HCT116 (cell line): ENCODE data around the gene CAPZB. TPM values are rescaled to one million over a fixed set of nuclear protein-coding genes. Genes with fewer than 3 reads are reported as not detected.

ENCODE experiments used
- ATAC-seq: fragments of 200-7000 bp; cut with Tn5 transposase; 2 replicates; pipeline ENCODE4 v1.9.1; 2020; ENCODE audit warnings: mild to moderate bottlenecking, moderate library complexity
- BruUV-seq: library from RNA; stranded (reverse); fragments of 400-500 nt; replicated peaks from 2 replicates; lab custom pipeline; 2021; lab: Mats Ljungman, UMichigan
- CTCF ChIA-PET: fragments of 300-600 bp; sonication (Branson Sonifier 250); formaldehyde crosslinking; loops from one replicate; lab custom pipeline; 2021; ENCODE audit warnings: antibody characterized with exemption; lab: Charles Lee
- POLR2A ChIA-PET: fragments of 300-600, 350-600 bp; sonication (Branson Sonifier 250); formaldehyde crosslinking; loops from one replicate; lab custom pipeline; 2021; ENCODE audit warnings: antibody characterized with exemption; lab: Charles Lee
- RAD21 ChIA-PET, 2 experiments: fragments of 300-600 bp; sonication (Branson Sonifier 250); formaldehyde crosslinking; loops; one replicate each; lab custom pipeline; 2023; ENCODE audit warnings: low total read pairs in 2 of 2; ENCODE audit not compliant: uncharacterized antibody in 2 of 2, unreplicated experiment in 2 of 2, low non-redundant PET in 1 of 2; lab: Charles Lee
- DNase-seq: peaks from one replicate; pipeline ENCODE4 v3.0.0-alpha.2; 2010; ENCODE audit warnings: low read depth, low spot score
- H2AFZ ChIP-seq: fragments of 200-600 bp; shearing (Covaris generic), sonication (generic); 2 replicates; pipeline ENCODE4 v1.6.1; 2017; ENCODE audit warnings: low read depth, mixed run types, mixed read lengths, antibody characterized with exemption, low read length; ENCODE audit not compliant: poor library complexity, severe bottlenecking
- H3K27ac ChIP-seq: 2 replicates; pipeline ENCODE4 v1.5.1; 2012; ENCODE audit warnings: low read depth, low read length
- H3K27me3 ChIP-seq: fragments of 200-600 bp; sonication (generic); 2 replicates; pipeline ENCODE4 v1.6.1; 2016; ENCODE audit warnings: mixed run types, low read length, mixed read lengths; ENCODE audit not compliant: insufficient read depth
- H3K36me3 ChIP-seq, 2 experiments: fragments of 200-500 bp in 1 of 2; fragments of 200-600 bp in 1 of 2; sonication (Bioruptor generic) in 1 of 2; sonication (generic) in 1 of 2; 2 replicates each; pipeline versions ENCODE4 v1.5.1 to v1.6.1; 2014 to 2016; ENCODE audit warnings: low read length in 2 of 2, inconsistent platforms in 1 of 2, mixed read lengths in 1 of 2, mixed run types in 1 of 2; ENCODE audit not compliant: insufficient read depth in 2 of 2, control insufficient read depth in 1 of 2
- H3K4me1 ChIP-seq, 2 experiments: fragments of 200-600 bp in 1 of 2; sonication (generic) in 1 of 2; 2 replicates each; pipeline versions ENCODE4 v1.5.1 to v1.6.1; 2012 to 2017; ENCODE audit warnings: low read length in 2 of 2, inconsistent platforms in 1 of 2, mild to moderate bottlenecking in 1 of 2, mixed read lengths in 1 of 2, mixed run types in 1 of 2, moderate library complexity in 1 of 2; ENCODE audit not compliant: insufficient read depth in 2 of 2, control insufficient read depth in 1 of 2
- H3K4me2 ChIP-seq: fragments of 200-600 bp; sonication (generic); 2 replicates; pipeline ENCODE4 v1.6.1; 2017; ENCODE audit warnings: mixed run types, low read length, mixed read lengths
- H3K4me3 ChIP-seq, 2 experiments: fragments of 200-600 bp in 1 of 2; sonication (generic) in 1 of 2; replicated peaks in 1 of 2; 2 replicates each; pipeline ENCODE4 v1.5.1; 2011 to 2016; ENCODE audit warnings: low read length in 2 of 2, control low read depth in 1 of 2, low read depth in 1 of 2, mild to moderate bottlenecking in 1 of 2, mixed read lengths in 1 of 2, mixed run types in 1 of 2
- H3K79me2 ChIP-seq: fragments of 200-600 bp; sonication (generic); 2 replicates; pipeline ENCODE4 v1.6.1; 2017; ENCODE audit warnings: mild to moderate bottlenecking, mixed run types, low read length, moderate library complexity, mixed read lengths; ENCODE audit not compliant: insufficient read depth
- H3K9ac ChIP-seq: fragments of 200-600 bp; sonication (generic); 2 replicates; pipeline ENCODE4 v1.6.1; 2016; ENCODE audit warnings: low read length, mixed read lengths
- H3K9me2 ChIP-seq: fragments of 200-600 bp; sonication (generic), shearing (Covaris generic); 2 replicates; pipeline ENCODE4 v1.6.1; 2017; ENCODE audit warnings: mixed run types, mild to moderate bottlenecking, moderate library complexity; ENCODE audit not compliant: insufficient read depth
- H3K9me3 ChIP-seq, 2 experiments: fragments of 200-500 bp in 1 of 2; fragments of 200-600 bp in 1 of 2; sonication (Bioruptor generic) in 1 of 2; sonication (generic) in 1 of 2; 2 replicates each; pipeline ENCODE4 v1.6.1; 2014 to 2017; ENCODE audit warnings: low read length in 2 of 2, mixed read lengths in 2 of 2, inconsistent platforms in 1 of 2, low read depth in 1 of 2, mild to moderate bottlenecking in 1 of 2, mixed run types in 1 of 2, moderate library complexity in 1 of 2; ENCODE audit not compliant: control insufficient read depth in 1 of 2, insufficient read depth in 1 of 2
- H4K20me1 ChIP-seq: fragments of 200-600 bp; sonication (generic), shearing (Covaris generic); 2 replicates; pipeline ENCODE4 v1.6.1; 2017; ENCODE audit warnings: mixed run types, mild to moderate bottlenecking, moderate library complexity; ENCODE audit not compliant: insufficient read depth
- CBX3 ChIP-seq: IDR thresholded peaks from 2 replicates; pipeline ENCODE4 v1.6.1; 2012; ENCODE audit warnings: low read depth
- CEBPB ChIP-seq: IDR thresholded peaks from 2 replicates; pipeline ENCODE4 v1.6.1; 2012; ENCODE audit warnings: low read depth
- EGR1 ChIP-seq: IDR thresholded peaks from 2 replicates; pipeline ENCODE4 v1.6.1; 2012; ENCODE audit warnings: low read depth
- ELF1 ChIP-seq: IDR thresholded peaks from 2 replicates; pipeline ENCODE4 v1.6.1; 2012; ENCODE audit warnings: low read depth, borderline replicate concordance
- EZH2 ChIP-seq: fragments of 200-600 bp; sonication (generic); IDR thresholded peaks from 2 replicates; pipeline ENCODE4 v1.6.1; 2017; ENCODE audit warnings: antibody characterized with exemption, mixed run types
- EZH2phosphoT487 ChIP-seq: fragments of 200-600 bp; IDR thresholded peaks from 2 replicates; pipeline ENCODE4 v1.6.1; 2018; ENCODE audit warnings: antibody characterized with exemption, borderline replicate concordance
- FOSL1 ChIP-seq: IDR thresholded peaks from 2 replicates; pipeline ENCODE4 v1.6.1; 2012; ENCODE audit warnings: low read depth
- JUND ChIP-seq: IDR thresholded peaks from 2 replicates; pipeline ENCODE4 v1.6.1; 2012
- POLR2A ChIP-seq: IDR thresholded peaks from 2 replicates; pipeline ENCODE4 v1.7.0; 2011; ENCODE audit warnings: borderline replicate concordance; ENCODE audit not compliant: insufficient read depth, insufficient read length; ENCODE audit errors: extremely low read depth
- POLR2AphosphoS5 ChIP-seq: IDR thresholded peaks from 2 replicates; pipeline ENCODE4 v1.6.1; 2011; ENCODE audit warnings: mild to moderate bottlenecking, low read depth, low read length, moderate library complexity
- RAD21 ChIP-seq: IDR thresholded peaks from 2 replicates; pipeline ENCODE4 v1.6.1; 2012; ENCODE audit warnings: low read depth, mild to moderate bottlenecking
- SP1 ChIP-seq: IDR thresholded peaks from 2 replicates; pipeline ENCODE4 v1.6.1; 2012; ENCODE audit warnings: low read depth
- SRF ChIP-seq: IDR thresholded peaks from 2 replicates; pipeline ENCODE4 v1.6.1; 2012; ENCODE audit warnings: low read depth
- TCF7L2 ChIP-seq: IDR thresholded peaks from 2 replicates; pipeline ENCODE4 v1.7.0; 2011; ENCODE audit warnings: borderline replicate concordance, inconsistent platforms; ENCODE audit not compliant: insufficient read depth, insufficient read length; ENCODE audit errors: extremely low read depth
- YY1 ChIP-seq: IDR thresholded peaks from 2 replicates; pipeline ENCODE4 v1.6.1; 2011; ENCODE audit warnings: low read length, low read depth, moderate library complexity, mild to moderate bottlenecking; ENCODE audit not compliant: insufficient replicate concordance; ENCODE audit errors: extremely low read depth
- ZFX ChIP-seq: fragments of 450-650 bp; IDR thresholded peaks from 2 replicates; pipeline ENCODE4 v1.6.1; 2017
- intact Hi-C: fragments of 100-400 bp; cut with micrococcal nuclease; formaldehyde crosslinking; loops from 2 replicates; pipeline ENCODE4 v1.10.0; 2022
- total RNA-seq: library from RNA; stranded (reverse); gene quantifications from one replicate; pipeline ENCODE4 v1.2.1, GENCODE V29; 2021; ENCODE audit not compliant: unreplicated experiment
- TF ChIP-seq, protein P1 (sequence below), 3 experiments: fragments of 200-600 bp in 1 of 3; sonication (generic) in 1 of 3; IDR thresholded peaks in 2 of 3; conservative IDR thresholded peaks in 1 of 3; 2 replicates each; pipeline ENCODE4 v1.5.1; 2012 to 2017; ENCODE audit warnings: low read depth in 2 of 3, low read length in 2 of 3, antibody characterized with exemption in 1 of 3, borderline replicate concordance in 1 of 3, control low read depth in 1 of 3, mild to moderate bottlenecking in 1 of 3, mixed read lengths in 1 of 3, mixed run types in 1 of 3, moderate library complexity in 1 of 3; ENCODE audit not compliant: insufficient read depth in 1 of 3
- TF ChIP-seq, protein P2 (sequence below): IDR thresholded peaks from 2 replicates; pipeline ENCODE4 v1.6.1; 2012
- TF ChIP-seq, protein P3 (sequence below): IDR thresholded peaks from 2 replicates; pipeline ENCODE4 v1.6.1; 2012
- TF ChIP-seq, protein P4 (sequence below): IDR thresholded peaks from 2 replicates; pipeline ENCODE4 v1.6.1; 2012; ENCODE audit warnings: low read depth

The CAPZB gene
- total RNA-seq, 1 experiment from 2014 or later: 203 TPM

DNA sequence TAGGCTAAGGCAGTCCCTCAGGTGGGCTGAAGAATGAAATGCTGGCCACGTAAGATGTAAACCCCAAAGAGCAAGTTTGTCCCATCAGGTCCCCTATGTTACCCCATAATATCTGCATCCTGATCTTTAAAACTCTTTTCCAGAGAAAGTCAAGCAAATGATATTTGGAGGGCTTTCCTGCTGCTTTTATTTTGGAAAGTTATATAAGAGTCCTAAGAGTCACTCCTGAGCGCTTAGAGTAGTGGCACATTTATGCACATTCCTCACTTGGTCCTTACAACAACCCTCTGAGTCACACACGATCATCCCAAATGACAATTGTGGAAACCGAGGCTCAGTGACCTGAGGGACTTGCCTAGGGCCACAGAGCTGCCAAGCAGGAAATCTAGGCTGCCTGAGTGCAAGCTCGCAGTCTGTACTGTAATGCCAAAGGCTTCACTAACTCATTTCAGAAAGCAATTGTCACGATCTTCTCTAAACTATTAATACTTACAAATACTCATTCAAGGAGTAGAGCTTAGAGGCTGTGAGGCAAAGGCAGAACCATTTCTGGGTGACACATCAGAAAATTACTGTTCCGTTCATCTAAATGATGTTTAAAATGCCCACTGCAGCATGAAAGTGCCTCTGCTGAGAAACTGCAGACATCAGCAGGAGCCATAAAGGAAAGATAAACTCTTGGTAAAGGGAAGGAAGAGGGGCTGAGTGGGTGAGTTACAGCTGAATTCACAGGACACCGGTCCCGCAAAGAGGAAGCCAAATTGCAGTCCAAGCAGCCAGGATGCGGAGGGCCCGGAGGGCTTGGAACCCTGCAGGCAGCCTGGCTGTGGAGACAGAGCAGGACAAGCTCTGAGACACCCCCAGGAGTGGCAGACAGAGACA, 30.8 kb downstream of the CAPZB start:
- ChIA-PET RAD21 (no interaction called here), CTCF (no interaction called here), POLR2A (no interaction called here)
- no peaks in the 10 kb centered on the region for H3K36me3 ChIP-seq
- H3K79me2 ChIP-seq: peaks cover 93% of the 10 kb centered on the region
- H3K4me1 ChIP-seq: peaks cover 17 to 28% of the 10 kb centered on the region in 2 experiments
- BruUV-seq: no TSS peak
- H4K20me1 ChIP-seq: peaks cover 6% of the 10 kb centered on the region; the same call in 1 of the 2 replicates
- no peaks in the 10 kb centered on the region for H3K9me3 ChIP-seq
- no peak overlapping the region for H3K4me3 ChIP-seq
- no peak overlapping the region for H3K9ac ChIP-seq
- H3K27ac ChIP-seq: no peak overlapping the region
- no peak for DNase-seq
- H3K27me3 ChIP-seq: no peaks in the 10 kb centered on the region
- intact Hi-C loops: no loop called here
- H3K9me2 ChIP-seq: no peaks in the 10 kb centered on the region
- no peak for ATAC-seq
- H2AFZ ChIP-seq: no peak overlapping the region
- TF ChIP-seq CBX3 (no peak), SP1 (no peak), FOSL1 (no peak), EZH2 (no peak), POLR2AphosphoS5 (no peak), EZH2phosphoT487 (no peak), SRF (no peak), RAD21 (no peak), YY1 (no peak), CEBPB (no peak), POLR2A (no peak), EGR1 (no peak), JUND (no peak), ZFX (no peak), ELF1 (no peak), TCF7L2 (no peak)
- TF ChIP-seq, protein P1, sequence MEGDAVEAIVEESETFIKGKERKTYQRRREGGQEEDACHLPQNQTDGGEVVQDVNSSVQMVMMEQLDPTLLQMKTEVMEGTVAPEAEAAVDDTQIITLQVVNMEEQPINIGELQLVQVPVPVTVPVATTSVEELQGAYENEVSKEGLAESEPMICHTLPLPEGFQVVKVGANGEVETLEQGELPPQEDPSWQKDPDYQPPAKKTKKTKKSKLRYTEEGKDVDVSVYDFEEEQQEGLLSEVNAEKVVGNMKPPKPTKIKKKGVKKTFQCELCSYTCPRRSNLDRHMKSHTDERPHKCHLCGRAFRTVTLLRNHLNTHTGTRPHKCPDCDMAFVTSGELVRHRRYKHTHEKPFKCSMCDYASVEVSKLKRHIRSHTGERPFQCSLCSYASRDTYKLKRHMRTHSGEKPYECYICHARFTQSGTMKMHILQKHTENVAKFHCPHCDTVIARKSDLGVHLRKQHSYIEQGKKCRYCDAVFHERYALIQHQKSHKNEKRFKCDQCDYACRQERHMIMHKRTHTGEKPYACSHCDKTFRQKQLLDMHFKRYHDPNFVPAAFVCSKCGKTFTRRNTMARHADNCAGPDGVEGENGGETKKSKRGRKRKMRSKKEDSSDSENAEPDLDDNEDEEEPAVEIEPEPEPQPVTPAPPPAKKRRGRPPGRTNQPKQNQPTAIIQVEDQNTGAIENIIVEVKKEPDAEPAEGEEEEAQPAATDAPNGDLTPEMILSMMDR (IDR thresholded peaks at IDR 0.05 in 2 of 3, conservative IDR thresholded peaks at IDR 0.05 in 1 of 3; ENCODE audit: borderline replicate concordance in 1 of 3, insufficient read depth in 1 of 3, low read depth in 2 of 3, low read length in 2 of 3): no peak
- TF ChIP-seq, protein P2, sequence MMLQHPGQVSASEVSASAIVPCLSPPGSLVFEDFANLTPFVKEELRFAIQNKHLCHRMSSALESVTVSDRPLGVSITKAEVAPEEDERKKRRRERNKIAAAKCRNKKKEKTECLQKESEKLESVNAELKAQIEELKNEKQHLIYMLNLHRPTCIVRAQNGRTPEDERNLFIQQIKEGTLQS: no peak
- TF ChIP-seq, protein P3, sequence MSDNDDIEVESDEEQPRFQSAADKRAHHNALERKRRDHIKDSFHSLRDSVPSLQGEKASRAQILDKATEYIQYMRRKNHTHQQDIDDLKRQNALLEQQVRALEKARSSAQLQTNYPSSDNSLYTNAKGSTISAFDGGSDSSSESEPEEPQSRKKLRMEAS: no peak
- TF ChIP-seq, protein P4, sequence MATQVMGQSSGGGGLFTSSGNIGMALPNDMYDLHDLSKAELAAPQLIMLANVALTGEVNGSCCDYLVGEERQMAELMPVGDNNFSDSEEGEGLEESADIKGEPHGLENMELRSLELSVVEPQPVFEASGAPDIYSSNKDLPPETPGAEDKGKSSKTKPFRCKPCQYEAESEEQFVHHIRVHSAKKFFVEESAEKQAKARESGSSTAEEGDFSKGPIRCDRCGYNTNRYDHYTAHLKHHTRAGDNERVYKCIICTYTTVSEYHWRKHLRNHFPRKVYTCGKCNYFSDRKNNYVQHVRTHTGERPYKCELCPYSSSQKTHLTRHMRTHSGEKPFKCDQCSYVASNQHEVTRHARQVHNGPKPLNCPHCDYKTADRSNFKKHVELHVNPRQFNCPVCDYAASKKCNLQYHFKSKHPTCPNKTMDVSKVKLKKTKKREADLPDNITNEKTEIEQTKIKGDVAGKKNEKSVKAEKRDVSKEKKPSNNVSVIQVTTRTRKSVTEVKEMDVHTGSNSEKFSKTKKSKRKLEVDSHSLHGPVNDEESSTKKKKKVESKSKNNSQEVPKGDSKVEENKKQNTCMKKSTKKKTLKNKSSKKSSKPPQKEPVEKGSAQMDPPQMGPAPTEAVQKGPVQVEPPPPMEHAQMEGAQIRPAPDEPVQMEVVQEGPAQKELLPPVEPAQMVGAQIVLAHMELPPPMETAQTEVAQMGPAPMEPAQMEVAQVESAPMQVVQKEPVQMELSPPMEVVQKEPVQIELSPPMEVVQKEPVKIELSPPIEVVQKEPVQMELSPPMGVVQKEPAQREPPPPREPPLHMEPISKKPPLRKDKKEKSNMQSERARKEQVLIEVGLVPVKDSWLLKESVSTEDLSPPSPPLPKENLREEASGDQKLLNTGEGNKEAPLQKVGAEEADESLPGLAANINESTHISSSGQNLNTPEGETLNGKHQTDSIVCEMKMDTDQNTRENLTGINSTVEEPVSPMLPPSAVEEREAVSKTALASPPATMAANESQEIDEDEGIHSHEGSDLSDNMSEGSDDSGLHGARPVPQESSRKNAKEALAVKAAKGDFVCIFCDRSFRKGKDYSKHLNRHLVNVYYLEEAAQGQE: no peak
- H3K4me2 ChIP-seq: no peak overlapping the region
